HepG2 (cell line): Measurements from ENCODE around the gene SLC17A9.

Experiments used
- CTCF ChIP-seq: sonication (generic); formaldehyde crosslinking; IDR thresholded peaks from 2 replicates; pipeline ENCODE4 v1.5.0; 2020; ENCODE audit warnings: mild to moderate bottlenecking, missing genetic modification reagents, moderate library complexity
- FLYWCH1 ChIP-seq: sonication (generic); formaldehyde crosslinking; IDR thresholded peaks from 2 replicates; pipeline ENCODE4 v1.8.1; 2023; ENCODE audit warnings: mild to moderate bottlenecking, missing genetic modification reagents
- HNF1B ChIP-seq: sonication (generic); formaldehyde crosslinking; IDR thresholded peaks from 2 replicates; pipeline ENCODE4 v1.5.1; 2020; ENCODE audit warnings: mild to moderate bottlenecking, moderate library complexity, missing genetic modification reagents
- NR2C2 ChIP-seq: sonication (generic); formaldehyde crosslinking; IDR thresholded peaks from 2 replicates; pipeline ENCODE4 v1.4.0; 2020; ENCODE audit warnings: missing genetic modification reagents, mild to moderate bottlenecking, moderate library complexity, borderline replicate concordance
- SRSF4 ChIP-seq: fragments of 200-400 bp; formaldehyde crosslinking; IDR thresholded peaks from one replicate; pipeline ENCODE4 v1.6.1; 2018; ENCODE audit warnings: mild to moderate bottlenecking, low read depth, low read length, moderate library complexity; ENCODE audit not compliant: poor library complexity, severe bottlenecking
- STAT5B ChIP-seq: sonication (generic); formaldehyde crosslinking; IDR thresholded peaks from 2 replicates; pipeline ENCODE4 v1.4.0; 2020; ENCODE audit warnings: missing genetic modification reagents

GRCh38 chr20:62995481-62995880, 43.0 kb downstream of the SLC17A9 start:
- TF ChIP-seq SRSF4 (no peak), CTCF (CRISPR knock-in tag) (no peak), NR2C2 (CRISPR knock-in tag) (no peak), FLYWCH1 (CRISPR knock-in tag) (no peak), STAT5B (CRISPR knock-in tag) (no peak), HNF1B (CRISPR knock-in tag) (no peak)
